Measurements from ENCODE around the gene PDE7B. TPM values are rescaled to one million over a fixed set of nuclear protein-coding genes. Genes with fewer than 3 reads are reported as not detected.

The PDE7B gene
- total and polyA plus RNA-seq, 2 of the 4 experiments (the other 2 are of a cell fraction) = 7.8 to 12.4 TPM

DNA sequence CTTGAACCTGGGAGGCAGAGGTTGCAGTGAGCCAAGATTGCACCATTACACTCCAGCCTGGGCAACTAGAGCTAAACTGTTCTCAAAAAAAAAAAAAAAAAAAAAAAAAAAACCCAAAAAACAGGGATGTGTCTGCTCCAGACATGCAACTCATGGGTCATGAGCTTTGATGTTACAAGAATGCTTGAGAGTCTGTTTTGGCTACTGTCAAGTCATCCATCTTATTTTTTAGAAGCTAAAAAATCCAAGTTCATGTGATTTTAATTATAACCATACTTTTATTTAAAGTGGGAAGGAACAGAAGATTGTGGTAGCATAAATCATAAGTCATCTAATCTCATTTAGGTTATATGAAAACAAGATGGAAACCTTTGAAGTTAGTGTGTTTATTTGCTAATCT, 120.6 kb downstream of the PDE7B start:
- in situ Hi-C loops (cut with MboI; ENCODE audit: low sequenced_read_pairs) = no loop called here
- H3K79me1 ChIP-seq (ENCODE audit: low read depth in 1 of 2, low read length in 2 of 2) = peaks cover 2 to 10% of the 10 kb centered on the region in 2 experiments; a peak in 3 of 4 replicates
- no peak overlapping the region for H3K14ac ChIP-seq (replicated peaks; ENCODE audit: low read depth, low read length)
- H4K8ac ChIP-seq (ENCODE audit: low read depth in 2 of 2, low read length in 2 of 2) = no peak overlapping the region
- no peak overlapping the region for H3K4me3 ChIP-seq (ENCODE audit: insufficient read depth, low read depth, low read length)
- H3K4ac ChIP-seq (ENCODE audit: low read depth, low read length) = no peak overlapping the region
- H3K27ac ChIP-seq (ENCODE audit: insufficient read depth, low read length) = no peak overlapping the region
- no peak overlapping the region for H4K5ac ChIP-seq (ENCODE audit: low read depth, low read length)
- no peak overlapping the region for H2BK20ac ChIP-seq (ENCODE audit: low read depth, low read length)
- H3K36me3 ChIP-seq (ENCODE audit: control insufficient read depth, insufficient read depth, low read length) = peaks cover 5% of the 10 kb centered on the region; the same call in 1 of the 2 replicates
- TF ChIP-seq, protein P1, sequence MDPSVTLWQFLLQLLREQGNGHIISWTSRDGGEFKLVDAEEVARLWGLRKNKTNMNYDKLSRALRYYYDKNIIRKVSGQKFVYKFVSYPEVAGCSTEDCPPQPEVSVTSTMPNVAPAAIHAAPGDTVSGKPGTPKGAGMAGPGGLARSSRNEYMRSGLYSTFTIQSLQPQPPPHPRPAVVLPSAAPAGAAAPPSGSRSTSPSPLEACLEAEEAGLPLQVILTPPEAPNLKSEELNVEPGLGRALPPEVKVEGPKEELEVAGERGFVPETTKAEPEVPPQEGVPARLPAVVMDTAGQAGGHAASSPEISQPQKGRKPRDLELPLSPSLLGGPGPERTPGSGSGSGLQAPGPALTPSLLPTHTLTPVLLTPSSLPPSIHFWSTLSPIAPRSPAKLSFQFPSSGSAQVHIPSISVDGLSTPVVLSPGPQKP (IDR thresholded peaks at IDR 0.05; ENCODE audit: borderline replicate concordance, low read depth, low read length) = no peak
- H2AK5ac ChIP-seq (ENCODE audit: low read depth, low read length) = no peak overlapping the region
- H3K56ac ChIP-seq (ENCODE audit: extremely low read depth, insufficient read depth, low read length) = no peak overlapping the region
- H2BK120ac ChIP-seq (ENCODE audit: low read depth, low read length) = no peak overlapping the region
- ChIA-PET CTCF (interaction anchor here (0.6 kb wide), 1 partner anchor 555 kb away, joined by 3 read pairs; no protein-coding TSS in a partner anchor), POLR2A (ENCODE audit: unreplicated experiment) (no interaction called here)
- peaks cover 2% of the 10 kb centered on the region; the same call in 1 of the 2 replicates for H3K4me1 ChIP-seq (ENCODE audit: control insufficient read depth, insufficient read depth, low read length)
- dilution Hi-C loops (cut with HindIII; ENCODE audit: low sequenced_read_pairs, unreplicated experiment) = no loop called here
- DNase-seq (no peak), ATAC-seq (ENCODE audit: low read depth) (no peak)
- H3K18ac ChIP-seq (ENCODE audit: low read depth, low read length) = no peak overlapping the region
- H3K9me3 ChIP-seq (ENCODE audit: control insufficient read depth, insufficient read depth, low read length) = no peaks in the 10 kb centered on the region
- intact Hi-C loops (cut with micrococcal nuclease) = no loop called here
- H2BK5ac ChIP-seq (ENCODE audit: low read depth, low read length, poor library complexity, severe bottlenecking) = no peak overlapping the region
- H3K4me2 ChIP-seq (ENCODE audit: low read depth, low read length) = no peak overlapping the region
- no peak overlapping the region for H3K23ac ChIP-seq (ENCODE audit: low read depth, low read length)
- H2BK15ac ChIP-seq (ENCODE audit: low read depth, low read length) = no peak overlapping the region
- no peaks in the 10 kb centered on the region for H3K27me3 ChIP-seq (ENCODE audit: control insufficient read depth, insufficient read depth, low read length)
- no peaks in the 10 kb centered on the region for H4K20me1 ChIP-seq (ENCODE audit: insufficient read depth, low read length)
- no TSS peak for BruUV-seq (replicated peaks)
- H3K9ac ChIP-seq (ENCODE audit: low read depth, low read length) = no peak overlapping the region
- H4K91ac ChIP-seq (ENCODE audit: insufficient read depth, low read depth, low read length) = no peak overlapping the region
- no peak overlapping the region for H2AK9ac ChIP-seq (replicated peaks; ENCODE audit: low read depth, low read length, poor library complexity)
- peaks cover 3% of the 10 kb centered on the region; the same call in 1 of the 2 replicates for H3K9me1 ChIP-seq (ENCODE audit: insufficient read depth, low read length)
- no peak overlapping the region for H2AFZ ChIP-seq (replicated peaks; ENCODE audit: low read length, poor library complexity)
